HG03457 (cell line): Measurements from ENCODE around the gene RALY.

Source experiments
- ATAC-seq: cut with Tn5 transposase; IDR thresholded peaks from one replicate; pipeline ENCODE4 v1.9.1; 2021; ENCODE audit warnings: moderate number of reproducible peaks; ENCODE audit not compliant: unreplicated experiment

RALY gene

DNA sequence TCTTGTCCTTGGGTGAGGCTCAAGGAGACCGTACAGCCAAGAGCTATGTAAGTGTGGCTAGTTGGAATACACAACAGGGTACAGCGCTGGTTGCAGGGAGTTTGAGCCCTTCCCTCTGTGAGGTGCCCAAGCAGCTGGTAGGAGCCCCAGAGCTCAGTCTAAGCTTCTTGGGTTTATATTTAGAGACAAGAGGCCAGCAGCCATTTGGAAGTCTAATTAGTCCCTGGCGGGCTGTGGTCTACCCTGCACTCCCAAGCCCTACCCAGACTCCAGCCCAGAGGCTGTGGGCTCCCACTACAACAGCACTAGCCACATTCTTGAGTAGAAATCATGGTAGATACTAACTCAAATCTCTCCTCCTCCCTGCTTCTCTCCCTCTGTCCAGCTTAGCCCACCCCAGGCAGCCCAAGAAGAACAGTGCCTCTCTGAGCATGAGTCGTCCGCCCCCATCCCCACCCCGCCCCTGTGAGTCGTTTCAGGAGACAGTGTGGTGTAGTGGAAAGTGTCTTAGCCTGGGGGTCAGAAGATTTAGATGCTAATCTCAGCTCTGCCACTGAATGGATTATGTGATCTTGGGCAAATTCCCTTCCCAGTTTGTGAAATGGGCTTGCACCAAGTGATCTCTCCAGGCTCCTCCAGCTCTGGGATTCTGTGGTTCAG lies 80.5 kb downstream of the RALY start:
- no peak for ATAC-seq

GRCh38 chr20:34075647-34076046 lies 81.9 kb downstream of the RALY start:
- ATAC-seq, result no peak

- no peak for ATAC-seq
These were observed 83.2 kb downstream of the RALY start for GRCh38 chr20:34076952-34077351.

DNA sequence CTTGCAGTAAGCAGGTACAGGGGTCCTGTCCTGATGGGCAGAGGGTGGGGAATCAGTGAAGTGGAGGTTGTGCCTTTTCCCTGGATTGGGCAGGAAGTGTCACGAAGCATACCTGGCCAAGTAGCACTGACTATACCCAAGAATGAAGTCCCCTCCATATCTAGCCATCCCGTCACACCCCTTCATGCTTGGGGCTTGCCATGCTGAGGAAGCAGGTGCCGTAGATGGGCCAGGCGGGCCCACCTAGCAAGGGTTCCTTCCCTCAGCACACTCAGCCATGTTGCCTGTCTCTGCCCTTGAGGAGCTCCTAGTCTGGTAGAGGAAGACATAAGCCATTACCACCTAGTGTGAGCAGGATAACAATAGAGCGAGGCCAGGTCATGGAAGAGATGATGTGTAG lies 84.8 kb downstream of the RALY start:
- no peak for ATAC-seq

DNA sequence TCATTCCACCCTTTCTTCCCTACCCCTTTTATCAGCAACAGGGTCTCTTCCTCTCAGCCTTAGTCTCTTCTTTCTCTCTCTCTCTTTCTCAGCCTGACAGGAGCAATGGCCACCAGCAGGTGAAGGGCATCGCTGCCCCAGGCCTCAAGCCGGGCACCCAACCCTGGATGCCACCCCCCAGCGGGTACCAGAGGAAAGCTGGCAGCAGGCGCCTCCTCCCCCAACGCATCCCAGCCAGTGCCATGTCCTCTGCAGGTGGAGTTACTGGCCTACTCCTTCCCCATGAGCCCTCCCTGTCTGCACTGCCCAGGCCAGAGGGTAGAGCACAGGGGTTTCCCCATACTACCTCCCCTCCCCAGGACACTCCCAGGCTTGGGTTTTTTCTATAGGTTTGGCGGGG lies 86.1 kb downstream of the RALY start:
- ATAC-seq, result no peak

DNA sequence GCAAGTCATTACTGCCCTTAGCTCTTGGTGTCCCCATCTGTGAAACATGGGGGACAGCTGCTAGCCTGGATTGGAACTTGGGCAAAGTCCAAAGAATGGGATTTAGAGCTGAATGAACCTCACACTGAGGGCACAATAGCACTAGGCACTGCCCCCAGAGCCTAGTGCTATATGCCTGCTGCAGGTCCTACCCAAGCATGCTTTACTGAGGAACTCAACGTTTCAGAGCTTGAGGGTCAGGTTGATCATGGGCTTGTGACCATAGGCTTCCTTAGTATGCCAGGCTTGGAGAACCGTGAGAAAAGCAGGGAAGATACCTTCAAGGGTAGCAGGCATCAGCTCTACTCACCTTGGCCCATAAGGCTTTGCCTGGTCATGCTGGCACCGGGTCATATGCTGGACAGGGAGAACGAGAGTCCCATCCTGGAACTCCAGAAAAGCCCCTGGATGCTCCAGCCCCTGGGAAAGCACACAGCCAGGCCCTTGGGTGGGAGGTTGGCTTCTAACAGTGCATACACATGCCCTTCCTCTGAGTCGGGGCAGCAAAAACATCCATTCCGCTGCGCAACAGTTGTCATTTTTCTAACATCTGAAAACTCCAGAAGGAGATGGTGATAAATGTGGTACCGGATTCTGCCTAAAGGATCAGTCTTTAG lies 88.6 kb downstream of the RALY start:
- no peak for ATAC-seq

DNA sequence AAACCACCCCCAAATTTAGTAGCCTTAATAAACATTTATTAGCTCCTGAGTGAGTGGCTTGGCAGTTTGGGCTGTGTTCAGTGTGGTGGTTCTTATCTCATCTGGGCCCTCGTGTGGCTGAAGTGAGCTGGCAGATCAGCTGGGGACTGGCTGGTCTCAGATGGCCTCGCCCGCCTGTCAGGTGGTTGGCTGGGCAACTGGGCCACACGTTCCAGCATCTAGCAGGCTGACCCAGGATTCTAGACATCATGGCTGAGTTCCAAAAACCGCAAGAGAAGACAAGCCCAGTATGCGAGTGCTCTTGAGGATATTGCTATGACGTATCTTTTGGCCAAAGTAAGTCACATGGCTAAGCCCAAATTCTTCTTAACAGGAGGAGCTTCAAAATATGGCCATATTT lies 89.4 kb downstream of the RALY start:
- no peak for ATAC-seq

DNA sequence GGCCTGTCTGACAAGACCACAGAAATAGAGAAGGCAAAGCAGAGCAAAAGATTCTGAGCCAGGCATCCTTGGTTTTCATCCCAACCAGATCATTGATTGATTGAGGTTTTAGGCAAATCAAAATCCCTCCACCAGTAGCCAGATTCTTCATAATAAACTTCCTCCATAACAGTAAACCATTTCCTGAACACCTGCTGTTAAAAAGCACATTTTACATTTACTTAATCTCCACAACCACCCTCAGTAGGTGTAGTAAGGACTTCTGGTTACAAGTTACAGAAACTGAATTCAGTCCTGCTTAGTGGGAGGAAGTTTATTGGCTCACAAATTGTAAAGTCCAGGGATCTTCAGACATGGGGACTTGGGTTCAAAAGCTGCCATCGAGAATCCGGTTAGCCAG lies 90.1 kb downstream of the RALY start:
- ATAC-seq, result no peak

GRCh38 chr20:34084227-34084923 lies 90.7 kb downstream of the RALY start:
- ATAC-seq, result no peak

- no peak for ATAC-seq
These were observed 91.9 kb downstream of the RALY start for GRCh38 chr20:34085544-34086040.

DNA sequence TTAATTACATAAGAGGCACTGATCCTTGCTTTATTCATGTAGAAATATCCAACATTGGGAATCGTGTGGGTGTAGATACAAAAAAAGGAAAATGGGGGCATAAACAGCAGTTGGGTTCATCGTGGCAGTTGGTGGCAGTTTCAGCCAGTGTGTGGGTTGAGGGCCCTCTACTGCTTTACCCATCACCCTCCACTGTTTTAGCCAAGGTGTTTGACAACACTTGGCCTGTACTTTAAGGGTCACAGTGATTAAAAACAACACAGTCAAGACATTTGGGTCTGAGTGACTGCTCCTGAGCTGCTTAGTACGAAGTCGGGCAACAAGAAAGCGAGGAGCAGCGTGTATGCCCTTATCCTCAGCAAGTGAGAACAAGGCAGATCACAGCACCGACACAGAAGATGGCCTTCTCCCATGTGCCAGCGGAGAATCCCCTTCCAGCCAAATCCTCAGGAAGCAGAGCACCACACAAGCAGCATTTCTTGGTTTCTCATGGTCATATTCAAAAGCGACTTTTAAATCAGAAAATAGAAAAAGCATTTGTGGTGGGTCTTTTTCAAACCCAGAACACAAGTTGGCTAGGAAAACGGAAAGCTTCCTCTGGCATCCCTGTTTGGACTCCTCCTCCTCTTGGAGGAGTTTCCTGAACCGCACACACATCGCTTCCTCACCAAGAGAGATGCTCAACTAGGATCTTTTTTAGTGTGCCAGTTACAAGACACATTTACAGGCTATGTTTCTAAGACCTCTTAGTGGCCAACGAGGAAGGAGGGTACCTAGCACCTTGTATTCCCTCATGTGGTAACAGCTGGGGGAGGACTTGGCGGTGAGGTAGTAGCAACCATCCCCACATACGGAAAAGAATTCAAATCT lies 94.8 kb downstream of the RALY start:
- no peak for ATAC-seq

DNA sequence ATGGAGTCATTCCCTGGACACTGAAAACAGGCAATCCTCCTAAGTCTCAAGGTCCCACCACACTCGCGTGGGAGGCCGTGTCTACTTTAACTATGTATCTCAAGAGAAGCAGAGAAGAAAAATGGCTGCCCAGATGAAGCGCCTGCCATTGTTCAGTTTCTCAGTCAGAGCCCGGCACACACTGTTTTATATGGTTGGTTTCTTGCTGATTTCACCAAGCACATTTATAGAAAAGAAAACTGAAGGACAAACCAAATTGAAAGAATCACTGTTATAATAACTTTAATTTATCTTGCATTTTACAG lies 95.4 kb downstream of the RALY start:
- ATAC-seq, result no peak

GRCh38 chr20:34089655-34090345 lies 96.1 kb downstream of the RALY start:
- no peak for ATAC-seq

DNA sequence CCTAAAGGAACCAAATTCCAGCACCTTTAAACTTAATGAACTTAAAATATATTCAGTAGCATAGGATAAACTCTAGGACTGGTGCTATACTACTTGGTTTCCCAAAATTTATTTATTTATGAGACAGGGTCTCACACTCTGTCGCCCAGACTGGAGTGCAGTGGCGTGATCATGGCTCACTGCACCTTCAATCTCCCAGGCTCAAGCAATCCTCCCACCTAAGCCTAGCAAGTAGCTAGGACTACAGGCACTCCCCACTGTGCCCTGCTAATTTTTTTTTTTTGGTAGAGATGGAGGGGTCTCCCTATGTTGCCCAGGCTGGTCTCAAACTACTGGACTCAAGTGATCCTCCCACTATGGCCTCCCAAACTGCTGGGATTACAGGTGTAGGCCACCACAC lies 96.9 kb downstream of the RALY start:
- no peak for ATAC-seq

GRCh38 chr20:34091637-34092200 lies 98.0 kb downstream of the RALY start:
- ATAC-seq, result no peak

GRCh38 chr20:34093895-34094294 lies 100.2 kb downstream of the RALY start:
- ATAC-seq, result no peak

GRCh38 chr20:34095825-34096224 lies 102.1 kb downstream of the RALY start:
- ATAC-seq, result no peak

DNA sequence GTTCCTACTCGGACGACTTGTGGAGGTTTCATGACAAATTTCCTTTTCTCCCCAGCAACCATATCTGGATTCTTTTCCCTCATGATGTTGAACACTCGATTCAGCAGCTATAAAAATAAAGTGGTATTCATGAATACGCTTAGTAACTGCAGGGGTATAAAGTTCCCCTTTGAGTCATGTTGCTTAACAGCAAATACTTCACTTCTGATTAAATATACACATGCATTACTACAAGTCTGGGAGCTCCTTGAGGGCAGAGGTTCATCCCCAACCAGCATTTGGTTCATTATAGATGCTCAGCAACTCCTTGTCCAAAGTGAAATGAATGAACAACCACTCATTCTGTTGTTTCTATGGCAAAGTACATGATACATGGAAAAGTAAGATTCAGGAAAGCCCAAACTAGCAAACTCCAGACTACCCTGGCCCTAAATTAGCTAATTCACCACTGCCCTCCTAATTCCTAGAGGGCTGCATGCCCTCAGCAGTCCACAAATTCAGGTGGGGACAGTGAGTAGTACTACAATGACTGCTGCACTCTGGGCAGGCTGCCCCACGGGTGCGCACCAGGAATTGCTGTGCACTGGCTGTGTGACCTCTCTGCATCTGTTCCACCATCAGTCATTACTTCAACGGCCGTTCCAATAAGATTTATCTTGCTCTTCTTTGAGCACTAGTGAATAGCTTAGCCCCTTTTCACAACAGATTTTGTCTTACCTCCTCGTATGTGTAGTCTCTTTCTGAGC lies 103.2 kb downstream of the RALY start:
- no peak for ATAC-seq

DNA sequence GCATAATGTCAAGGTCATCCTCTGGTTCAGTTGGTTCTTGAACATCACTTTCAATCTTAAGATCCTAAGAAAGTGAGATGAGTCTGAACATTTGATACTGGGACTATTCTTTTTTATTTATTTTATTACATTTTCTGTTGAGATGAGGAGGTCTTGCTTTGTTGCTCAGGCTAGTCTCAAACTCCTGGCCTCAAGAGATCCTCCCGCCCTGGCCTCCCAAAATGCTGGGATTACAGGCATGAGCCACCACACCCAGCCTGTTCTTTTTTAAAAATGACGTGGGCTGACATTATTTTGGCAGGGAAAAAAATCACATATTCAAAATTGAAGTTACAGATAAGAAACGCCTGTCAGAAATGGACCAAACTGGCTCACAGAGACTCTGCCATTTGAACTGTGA lies 104.9 kb downstream of the RALY start:
- ATAC-seq, result no peak

DNA sequence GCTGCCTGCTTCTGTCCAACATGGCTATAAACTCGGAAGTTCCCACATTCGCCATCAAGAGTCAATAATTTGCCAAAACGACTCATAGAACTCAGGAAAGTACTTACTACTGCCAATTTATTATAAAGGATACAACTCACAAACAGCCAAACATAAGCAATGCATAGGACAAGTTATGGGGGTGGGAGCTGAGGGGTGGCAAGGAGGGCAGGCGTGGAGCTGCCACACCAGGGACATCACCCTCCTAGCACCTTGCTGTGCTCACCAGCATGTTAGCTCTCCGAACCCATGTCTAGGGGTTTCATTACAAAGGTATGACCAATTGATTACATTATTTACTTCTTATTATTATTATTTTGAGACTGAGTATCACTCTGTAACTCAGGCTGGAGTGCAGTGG lies 106.0 kb downstream of the RALY start:
- no peak for ATAC-seq
